Tibial nerve (tissue), 4 donors: Measurements from ENCODE around the gene RUNX1. TPM values are rescaled to one million over a fixed set of nuclear protein-coding genes. Genes with fewer than 3 reads are reported as not detected.
A peak's percentile ranks its signal among the peaks of the same experiment; 100 is the strongest.

Source experiments
- DNase-seq, 2 donors: peaks; one replicate each; pipeline ENCODE4 v3.0.0-alpha.2; 2019; ENCODE audit warnings: low spot score in 2 of 2
- H3K27ac ChIP-seq, 4 donors: fragments of 200-600 bp; sonication (generic) in 3 of 4; one replicate each; pipeline ENCODE4 v1.5.1; 2017 to 2019; ENCODE audit warnings: mild to moderate bottlenecking in 1 of 4
- H3K27me3 ChIP-seq, 2 donors: fragments of 200-600 bp; sonication (generic) in 1 of 2; one replicate each; pipeline versions ENCODE4 v1.5.1 to v1.6.0; 2017 to 2019
- H3K36me3 ChIP-seq, 3 donors: fragments of 200-600 bp; sonication (generic); one replicate each; pipeline ENCODE4 v1.5.1; 2018 to 2019
- H3K4me1 ChIP-seq, 4 donors: fragments of 200-600 bp; sonication (generic) in 3 of 4; one replicate each; pipeline ENCODE4 v1.5.1; 2017 to 2019
- H3K4me3 ChIP-seq, 4 donors: fragments of 200-600 bp; sonication (generic) in 3 of 4; one replicate each; pipeline ENCODE4 v1.5.1; 2017 to 2019; ENCODE audit warnings: mild to moderate bottlenecking in 1 of 4, moderate library complexity in 1 of 4
- H3K9me3 ChIP-seq, 4 donors: fragments of 200-600 bp; sonication (generic) in 3 of 4; one replicate each; pipeline ENCODE4 v1.5.1; 2017 to 2019
- EP300 ChIP-seq, 2 donors: sonication (generic); formaldehyde crosslinking; IDR thresholded peaks; one replicate each; pipeline ENCODE4 v1.6.1; 2017; ENCODE audit warnings: antibody characterized with exemption in 2 of 2, mild to moderate bottlenecking in 1 of 2
- POLR2A ChIP-seq, 2 donors: fragments of 450-650 bp; IDR thresholded peaks; one replicate each; pipeline ENCODE4 v1.6.1; 2017; ENCODE audit warnings: antibody characterized with exemption in 2 of 2, mild to moderate bottlenecking in 2 of 2, moderate library complexity in 2 of 2
- WGBS, 2 donors: methylation state at CpG; one replicate each; pipeline ENCODE4 v1.1.5; 2018; 5-methylcytosine and 5-hydroxymethylcytosine counted together
- total RNA-seq, 4 donors: library from RNA; depleted of rRNA; stranded (reverse); fragments of >200 nt; gene quantifications; one replicate each; pipeline ENCODE4 v1.1.0, GENCODE V29; 2016
- TF ChIP-seq, protein P1 (sequence below), 5 experiments: fragments of 200-600 bp in 3 of 5; fragments of 450-650 bp in 2 of 5; sonication (generic) in 3 of 5; IDR thresholded peaks; one replicate each; pipeline ENCODE4 v1.5.1; 2016 to 2019; ENCODE audit warnings: antibody characterized with exemption in 5 of 5, mild to moderate bottlenecking in 3 of 5, moderate library complexity in 2 of 5

The RUNX1 gene
- total RNA-seq, 4 donors from 2014 or later: 23.6 to 36.9 (median 26.3) TPM

DNA sequence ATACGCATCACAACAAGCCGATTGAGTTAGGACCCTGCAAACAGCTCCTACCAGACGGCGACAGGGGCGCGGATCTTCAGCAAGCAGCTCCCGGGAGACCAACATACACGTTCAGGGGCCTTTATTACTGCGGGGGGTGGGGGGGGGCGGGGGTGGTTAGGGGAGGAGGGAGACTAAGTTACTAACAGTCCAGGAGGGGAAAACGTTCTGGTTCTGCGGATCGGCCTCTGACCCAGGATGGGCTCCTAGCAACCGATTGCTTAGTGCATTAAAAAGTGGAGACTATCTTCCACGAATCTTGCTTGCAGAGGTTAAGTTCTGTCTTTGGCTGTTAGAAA lies 162.0 kb downstream of the RUNX1 start:
- DNase-seq: no peak
- H3K9me3 ChIP-seq: no peaks in the 10 kb centered on the region
- WGBS, 2 donors: 2% methylated on average over 14 to 15 of the region's 15 CpGs
- peaks cover 0 to 63% (median 2%) of the 10 kb centered on the region in 4 donors for H3K4me1 ChIP-seq
- peak overlapping the region; percentile 67 to 95 (median 88) for H3K27ac ChIP-seq
- no peaks in the 10 kb centered on the region for H3K36me3 ChIP-seq
- peaks cover 3 to 17% of the 10 kb centered on the region in 2 donors for H3K27me3 ChIP-seq
- H3K4me3 ChIP-seq: peak overlapping the region; percentile 62 to 93 (median 82)
- TF ChIP-seq, protein P1, sequence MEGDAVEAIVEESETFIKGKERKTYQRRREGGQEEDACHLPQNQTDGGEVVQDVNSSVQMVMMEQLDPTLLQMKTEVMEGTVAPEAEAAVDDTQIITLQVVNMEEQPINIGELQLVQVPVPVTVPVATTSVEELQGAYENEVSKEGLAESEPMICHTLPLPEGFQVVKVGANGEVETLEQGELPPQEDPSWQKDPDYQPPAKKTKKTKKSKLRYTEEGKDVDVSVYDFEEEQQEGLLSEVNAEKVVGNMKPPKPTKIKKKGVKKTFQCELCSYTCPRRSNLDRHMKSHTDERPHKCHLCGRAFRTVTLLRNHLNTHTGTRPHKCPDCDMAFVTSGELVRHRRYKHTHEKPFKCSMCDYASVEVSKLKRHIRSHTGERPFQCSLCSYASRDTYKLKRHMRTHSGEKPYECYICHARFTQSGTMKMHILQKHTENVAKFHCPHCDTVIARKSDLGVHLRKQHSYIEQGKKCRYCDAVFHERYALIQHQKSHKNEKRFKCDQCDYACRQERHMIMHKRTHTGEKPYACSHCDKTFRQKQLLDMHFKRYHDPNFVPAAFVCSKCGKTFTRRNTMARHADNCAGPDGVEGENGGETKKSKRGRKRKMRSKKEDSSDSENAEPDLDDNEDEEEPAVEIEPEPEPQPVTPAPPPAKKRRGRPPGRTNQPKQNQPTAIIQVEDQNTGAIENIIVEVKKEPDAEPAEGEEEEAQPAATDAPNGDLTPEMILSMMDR (IDR thresholded peaks at IDR 0.05): no peak
- no peak for TF ChIP-seq EP300 (IDR thresholded peaks at IDR 0.05)
- TF ChIP-seq POLR2A (IDR thresholded peaks at IDR 0.05): no peak

DNA sequence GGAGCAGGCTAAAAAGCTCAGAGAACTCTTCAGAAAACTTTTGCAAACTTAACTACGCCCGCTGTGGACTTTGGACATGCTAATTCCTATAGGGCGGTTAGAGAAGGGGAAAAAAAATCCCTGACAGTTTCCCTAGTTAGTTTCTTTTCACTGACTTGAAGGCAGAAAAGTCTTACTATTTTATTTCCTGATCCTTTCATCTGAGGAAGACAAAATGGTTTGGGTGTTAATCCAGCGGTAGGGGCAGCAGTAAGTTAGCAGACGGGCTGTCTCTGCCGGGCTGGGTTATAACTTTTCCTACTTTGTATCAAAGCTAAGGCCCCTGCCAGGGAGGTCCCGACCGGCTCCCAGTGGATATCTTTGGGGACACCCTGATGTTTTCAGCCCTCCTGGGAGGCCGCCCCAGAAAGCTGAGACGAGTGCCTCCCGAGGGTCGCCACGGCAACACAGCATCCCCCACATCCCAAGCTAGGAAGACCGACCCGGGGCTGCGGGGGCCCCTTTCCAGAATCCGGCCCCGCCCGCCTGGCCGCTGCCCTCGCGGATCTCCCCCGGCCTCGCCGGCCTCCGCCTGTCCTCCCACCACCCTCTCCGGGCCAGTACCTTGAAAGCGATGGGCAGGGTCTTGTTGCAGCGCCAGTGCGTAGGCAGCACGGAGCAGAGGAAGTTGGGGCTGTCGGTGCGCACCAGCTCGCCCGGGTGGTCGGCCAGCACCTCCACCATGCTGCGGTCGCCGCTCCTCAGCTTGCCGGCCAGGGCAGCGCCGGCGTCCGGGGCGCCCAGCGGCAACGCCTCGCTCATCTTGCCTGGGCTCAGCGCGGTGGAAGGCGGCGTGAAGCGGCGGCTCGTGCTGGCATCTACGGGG lies 162.6 kb downstream of the RUNX1 start:
- Histone ChIP-seq H3K9me3 (no peaks in the 10 kb centered on the region), H3K4me1 (peaks cover 0 to 63% (median 3%) of the 10 kb centered on the region in 4 donors), H3K27me3 (peaks cover 3 to 12% of the 10 kb centered on the region in 2 donors), H3K27ac (peak overlapping the region; percentile 67 to 95 (median 88)), H3K4me3 (peak overlapping the region; percentile 62 to 93 (median 82)), H3K36me3 (no peaks in the 10 kb centered on the region)
- DNase-seq: no peak
- TF ChIP-seq, protein P1 (IDR thresholded peaks at IDR 0.05): no peak
- TF ChIP-seq POLR2A (IDR thresholded peaks at IDR 0.05): no peak
- peak in 1 of 2 donors; percentile 30 for TF ChIP-seq EP300 (IDR thresholded peaks at IDR 0.05)
- WGBS, 2 donors: 2 to 5% methylated on average over 43 to 55 of the region's 56 CpGs

DNA sequence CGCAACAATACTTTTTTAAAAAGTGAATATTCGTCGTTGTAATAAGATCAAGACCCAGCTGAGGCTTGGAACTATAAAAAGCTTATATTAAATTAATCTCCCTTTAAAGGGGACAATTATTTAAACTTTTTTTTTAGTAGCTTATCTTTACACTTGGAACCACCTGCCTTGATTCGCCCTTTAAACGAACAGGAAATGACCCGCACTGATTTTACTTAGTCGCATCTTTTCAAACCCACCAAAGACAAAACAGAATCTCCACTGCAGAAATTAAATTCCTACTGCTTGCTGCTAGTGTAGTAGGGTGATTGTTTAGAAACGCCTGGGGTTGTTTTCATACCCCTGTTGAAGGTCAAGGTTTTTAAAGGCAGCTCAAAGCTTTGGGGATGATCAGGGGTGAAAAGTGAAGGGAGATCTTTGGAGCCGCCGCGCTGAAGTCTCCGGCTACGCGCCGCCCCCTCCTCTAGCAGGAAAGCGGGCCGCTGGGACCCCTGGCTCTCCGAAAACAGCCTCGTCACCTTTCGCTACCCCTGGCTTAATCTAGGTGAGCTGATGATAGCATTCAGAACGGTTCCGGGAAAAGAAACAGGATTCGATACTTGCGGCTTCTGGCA lies 163.4 kb downstream of the RUNX1 start:
- Histone ChIP-seq H3K27me3 (peaks cover 3 to 4% of the 10 kb centered on the region in 2 donors), H3K9me3 (no peaks in the 10 kb centered on the region), H3K4me1 (peaks cover 0 to 60% (median 6%) of the 10 kb centered on the region in 4 donors), H3K27ac (peak overlapping the region; percentile 67 to 95 (median 88)), H3K4me3 (peak overlapping the region; percentile 62 to 93 (median 82)), H3K36me3 (no peaks in the 10 kb centered on the region)
- DNase-seq: no peak
- WGBS, 2 donors: 12 to 19% methylated on average over 24 of the region's 24 CpGs
- no peak for TF ChIP-seq EP300 (IDR thresholded peaks at IDR 0.05)

DNA sequence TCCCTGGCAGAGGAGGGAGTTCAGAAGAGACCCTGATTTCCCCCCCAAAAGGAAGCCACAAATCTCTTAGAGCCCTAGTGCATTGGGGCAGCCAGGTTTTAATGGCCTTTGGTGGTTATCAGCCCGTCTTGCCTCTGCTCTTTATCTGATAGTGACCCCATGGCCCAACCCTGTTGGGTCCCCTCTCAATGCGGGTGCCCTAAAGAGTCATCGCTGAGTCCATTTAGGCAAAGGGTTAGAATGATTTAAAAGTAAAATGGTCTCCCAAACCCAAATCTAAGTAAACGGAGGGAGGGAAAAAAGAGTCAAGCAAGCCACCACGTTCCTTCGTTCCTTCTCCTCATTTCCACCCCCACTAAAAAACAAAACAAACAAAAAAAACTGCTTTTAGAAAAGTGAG lies 164.0 kb downstream of the RUNX1 start:
- no peaks in the 10 kb centered on the region for H3K36me3 ChIP-seq
- DNase-seq: no peak
- peaks cover 0 to 3% of the 10 kb centered on the region in 2 donors for H3K27me3 ChIP-seq
- H3K4me1 ChIP-seq: peaks cover 0 to 54% (median 4%) of the 10 kb centered on the region in 4 donors
- no peaks in the 10 kb centered on the region for H3K9me3 ChIP-seq
- H3K4me3 ChIP-seq: peak overlapping the region; percentile 62 to 93 (median 82)
- TF ChIP-seq EP300 (IDR thresholded peaks at IDR 0.05) (peak in 1 of 2 donors; percentile 12), POLR2A (IDR thresholded peaks at IDR 0.05) (no peak)
- TF ChIP-seq, protein P1 (IDR thresholded peaks at IDR 0.05): no peak
- H3K27ac ChIP-seq: peak overlapping the region; percentile 67 to 95 (median 88)
- 41 to 45% methylated on average over 6 of the region's 6 CpGs for WGBS, 2 donors

DNA sequence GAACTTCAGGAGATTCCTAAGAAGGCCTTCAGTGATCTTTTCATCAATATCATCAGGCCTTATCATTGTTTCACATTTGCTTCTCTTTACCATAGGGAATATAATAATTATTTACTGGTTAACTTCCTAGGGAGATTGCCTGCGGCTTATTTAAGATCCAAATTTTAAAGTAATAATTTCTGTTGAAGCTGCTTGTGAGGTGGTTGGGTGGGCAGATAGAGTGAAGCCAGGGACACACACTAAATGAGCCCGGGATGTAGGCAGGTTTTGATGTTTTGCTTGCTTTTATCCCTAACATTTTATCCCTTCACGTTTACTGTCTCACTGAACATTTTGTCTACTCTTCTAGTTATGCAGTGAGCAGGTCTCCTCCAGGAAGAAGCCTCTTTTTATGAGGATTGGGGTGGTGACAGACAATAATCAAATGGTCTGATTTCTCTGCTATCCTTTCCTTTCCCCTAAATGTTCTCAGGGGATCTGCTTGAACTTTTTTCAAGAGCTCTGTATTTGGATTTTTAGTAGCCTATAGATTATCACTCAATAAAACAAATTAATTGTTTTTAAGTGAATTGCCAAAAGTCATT lies 164.7 kb downstream of the RUNX1 start:
- TF ChIP-seq POLR2A (IDR thresholded peaks at IDR 0.05) (no peak), EP300 (IDR thresholded peaks at IDR 0.05) (no peak)
- TF ChIP-seq, protein P1 (IDR thresholded peaks at IDR 0.05): no peak
- Histone ChIP-seq H3K4me3 (peak overlapping the region in 3 of 4 donors; percentile 13 to 93 (median 76)), H3K27ac (peak overlapping the region; percentile 67 to 95 (median 88)), H3K4me1 (peaks cover 0 to 47% (median 4%) of the 10 kb centered on the region in 4 donors), H3K36me3 (no peaks in the 10 kb centered on the region), H3K27me3 (peaks cover 0 to 3% of the 10 kb centered on the region in 2 donors), H3K9me3 (no peaks in the 10 kb centered on the region)
- DNase-seq: no peak
- 64% methylated on average over 3 of the region's 3 CpGs for whole genome bisulfite sequencing, 2 donors
